Gastrocnemius medialis (tissue), 4 donors: ENCODE data around the gene THAP9. TPM values are rescaled to one million over a fixed set of nuclear protein-coding genes. Genes with fewer than 3 reads are reported as not detected.

Experiments used
- ATAC-seq, 2 donors: fragments of 150-250 bp; one replicate each; pipeline ENCODE4 v1.9.1; 2016
- DNase-seq, 2 donors: peaks; one replicate each; pipeline ENCODE4 v3.0.0-alpha.2; 2019
- H3K27ac ChIP-seq, 4 donors: fragments of 200-600 bp; sonication (generic); 1 replicate in 1 of 4; 2 replicates in 3 of 4; pipeline ENCODE4 v1.5.1; 2016 to 2018; ENCODE audit warnings: mild to moderate bottlenecking in 2 of 4, moderate library complexity in 1 of 4
- H3K27me3 ChIP-seq, 3 donors: fragments of 200-600 bp; sonication (generic) in 2 of 3; 1 replicate in 1 of 3; 2 replicates in 2 of 3; pipeline versions ENCODE4 v1.5.1 to v1.6.0; 2016 to 2019; ENCODE audit warnings: mild to moderate bottlenecking in 1 of 3, moderate library complexity in 1 of 3
- H3K36me3 ChIP-seq, 2 donors: fragments of 200-600 bp; sonication (generic) in 1 of 2; one replicate each; pipeline ENCODE4 v1.5.1; 2017 to 2018
- H3K4me1 ChIP-seq, 2 donors: fragments of 200-600 bp; sonication (generic) in 1 of 2; one replicate each; pipeline ENCODE4 v1.5.1; 2016 to 2017; ENCODE audit warnings: mild to moderate bottlenecking in 2 of 2
- H3K4me3 ChIP-seq, 4 donors: fragments of 200-600 bp; sonication (generic) in 3 of 4; 1 replicate in 1 of 4; 2 replicates in 3 of 4; pipeline ENCODE4 v1.5.1; 2016 to 2019; ENCODE audit warnings: mild to moderate bottlenecking in 2 of 4
- H3K9me3 ChIP-seq, 3 donors: fragments of 200-600 bp; sonication (generic) in 2 of 3; 1 replicate in 1 of 3; 2 replicates in 2 of 3; pipeline ENCODE4 v1.5.1; 2016 to 2019
- CTCF ChIP-seq, 5 experiments: fragments of 450-650 bp in 3 of 5; fragments of 200-600 bp in 2 of 5; sonication (generic) in 2 of 5; IDR thresholded peaks in 4 of 5; conservative IDR thresholded peaks in 1 of 5; 1 replicate in 4 of 5; 2 replicates in 1 of 5; pipeline ENCODE4 v1.5.1; 2016 to 2019; ENCODE audit warnings: antibody characterized with exemption in 5 of 5, mild to moderate bottlenecking in 3 of 5, moderate library complexity in 3 of 5
- POLR2A ChIP-seq, 2 donors: fragments of 450-650 bp; IDR thresholded peaks; one replicate each; pipeline ENCODE4 v1.6.1; 2017; ENCODE audit warnings: antibody characterized with exemption in 2 of 2, mild to moderate bottlenecking in 2 of 2, moderate library complexity in 2 of 2
- in situ Hi-C, 4 donors: fragments of 200-750 bp; cut with MboI; loops; one replicate each; pipeline versions ENCODE4 v1.15.0 to v1.8.0; 2017; ENCODE audit warnings: low sequenced_read_pairs in 4 of 4
- intact Hi-C: fragments of 100-400 bp; cut with DNase I; formaldehyde crosslinking; loops from one replicate; pipeline ENCODE4 v1.15.1; 2023; ENCODE audit warnings: low total_unique reads
- total RNA-seq, 4 donors: library from RNA; depleted of rRNA; stranded (reverse); fragments of >200 nt; gene quantifications; one replicate each; pipeline versions ENCODE4 v1.1.0 to v1.2.3, GENCODE V29; 2016

The THAP9 gene
- total RNA-seq, 4 donors from 2014 or later, result 7.6 to 11.1 (median 8.4) TPM

- TF ChIP-seq POLR2A (IDR thresholded peaks at IDR 0.05) (no peak), CTCF (IDR thresholded peaks at IDR 0.05 in 4 of 5, conservative IDR thresholded peaks at IDR 0.05 in 1 of 5) (no peak)
- H3K9me3 ChIP-seq, result no peaks in the 10 kb centered on the region
- no peak overlapping the region for H3K27ac ChIP-seq
- peaks cover 0 to 45% of the 10 kb centered on the region in 2 donors for H3K36me3 ChIP-seq
- in situ Hi-C loops (no loop called here), intact Hi-C loops (no loop called here)
- no peaks in the 10 kb centered on the region for H3K4me1 ChIP-seq
- no peaks in the 10 kb centered on the region for H3K27me3 ChIP-seq
- ATAC-seq (no peak), DNase-seq (no peak)
- H3K4me3 ChIP-seq, result no peak overlapping the region
Measured at GRCh38 chr4:82939414-82939813, 38.9 kb downstream of the THAP9 start.

GRCh38 chr4:82947498-82947897, 47.0 kb downstream of the THAP9 start:
- no peak overlapping the region for H3K4me3 ChIP-seq
- intact Hi-C loops, result no loop called here

GRCh38 chr4:82948647-82949204, 48.2 kb downstream of the THAP9 start:
- DNase-seq (no peak), ATAC-seq (no peak)
- intact Hi-C loops, result no loop called here
- Histone ChIP-seq H3K36me3 (peaks cover 0 to 4% of the 10 kb centered on the region in 2 donors), H3K4me3 (no peak overlapping the region), H3K9me3 (no peaks in the 10 kb centered on the region), H3K27me3 (no peaks in the 10 kb centered on the region), H3K4me1 (no peaks in the 10 kb centered on the region), H3K27ac (no peak overlapping the region)
- TF ChIP-seq CTCF (IDR thresholded peaks at IDR 0.05 in 4 of 5, conservative IDR thresholded peaks at IDR 0.05 in 1 of 5) (no peak), POLR2A (IDR thresholded peaks at IDR 0.05) (no peak)
- in situ Hi-C loops, result no loop called here

More at GRCh38 chr4:82947498-82947897, 47.0 kb downstream of the THAP9 start:
- in situ Hi-C loops, result no loop called here
- H3K27ac ChIP-seq, result no peak overlapping the region
- no peak for DNase-seq
- peaks cover 0 to 4% of the 10 kb centered on the region in 2 donors for H3K36me3 ChIP-seq
- H3K9me3 ChIP-seq, result no peaks in the 10 kb centered on the region
- H3K27me3 ChIP-seq, result no peaks in the 10 kb centered on the region
- H3K4me1 ChIP-seq, result no peaks in the 10 kb centered on the region
- no peak for ATAC-seq
- TF ChIP-seq CTCF (IDR thresholded peaks at IDR 0.05 in 4 of 5, conservative IDR thresholded peaks at IDR 0.05 in 1 of 5) (no peak), POLR2A (IDR thresholded peaks at IDR 0.05) (no peak)

GRCh38 chr4:82951196-82951595, 50.7 kb downstream of the THAP9 start:
- no peaks in the 10 kb centered on the region for H3K9me3 ChIP-seq
- ATAC-seq, result no peak
- intact Hi-C loops (no loop called here), in situ Hi-C loops (no loop called here)
- DNase-seq, result no peak
- no peak overlapping the region for H3K4me3 ChIP-seq
- TF ChIP-seq POLR2A (IDR thresholded peaks at IDR 0.05) (no peak), CTCF (IDR thresholded peaks at IDR 0.05 in 4 of 5, conservative IDR thresholded peaks at IDR 0.05 in 1 of 5) (no peak)
- no peak overlapping the region for H3K27ac ChIP-seq
- no peaks in the 10 kb centered on the region for H3K4me1 ChIP-seq
- no peaks in the 10 kb centered on the region for H3K27me3 ChIP-seq
- peaks cover 0 to under 1% of the 10 kb centered on the region in 2 donors for H3K36me3 ChIP-seq

- TF ChIP-seq CTCF (IDR thresholded peaks at IDR 0.05 in 4 of 5, conservative IDR thresholded peaks at IDR 0.05 in 1 of 5), result no peak
- TF ChIP-seq POLR2A (IDR thresholded peaks at IDR 0.05), result no peak
- Histone ChIP-seq H3K27ac (no peak overlapping the region), H3K27me3 (no peaks in the 10 kb centered on the region), H3K4me1 (no peaks in the 10 kb centered on the region), H3K36me3 (no peaks in the 10 kb centered on the region), H3K9me3 (no peaks in the 10 kb centered on the region), H3K4me3 (no peak overlapping the region)
- in situ Hi-C loops (no loop called here), intact Hi-C loops (no loop called here)
- no peak for DNase-seq
- ATAC-seq, result no peak
Measured at GRCh38 chr4:82954212-82954611, 53.7 kb downstream of the THAP9 start.
